ENCODE data around the gene RHOG. TPM values are rescaled to one million over a fixed set of nuclear protein-coding genes. Genes with fewer than 3 reads are reported as not detected.

Gene RHOG
- polyA plus RNA-seq, 1 donor from 2014 or later = not detected

DNA sequence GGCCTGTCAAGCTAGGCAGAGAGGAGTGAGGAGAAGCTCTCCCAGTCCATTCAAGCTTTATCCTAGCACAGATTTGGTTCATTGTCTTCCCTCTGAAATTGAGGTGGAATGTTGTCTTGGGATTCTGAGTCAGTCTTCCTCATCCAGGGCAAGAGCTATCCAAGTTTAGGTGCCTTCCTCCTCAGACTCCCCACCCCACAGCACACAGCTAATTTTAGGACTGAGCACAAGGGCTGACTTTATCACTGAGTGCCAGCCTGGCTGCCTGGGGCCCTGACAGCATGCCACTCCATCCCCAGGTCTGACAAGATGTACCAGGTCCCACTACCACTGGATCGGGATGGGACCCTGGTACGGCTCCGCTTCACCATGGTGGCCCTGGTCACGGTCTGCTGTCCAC lies 29.8 kb downstream of the RHOG start:
- H3K79me2 ChIP-seq (replicated peaks; ENCODE audit: insufficient read depth, low read length) = no peaks in the 10 kb centered on the region
- TF ChIP-seq EP300 (conservative IDR thresholded peaks at IDR 0.05; ENCODE audit: poor library complexity, severe bottlenecking) (no peak), SMC3 (conservative IDR thresholded peaks at IDR 0.05; ENCODE audit: poor library complexity) (no peak), RAD21 (conservative IDR thresholded peaks at IDR 0.05) (no peak), MXI1 (conservative IDR thresholded peaks at IDR 0.05; ENCODE audit: poor library complexity, severe bottlenecking) (no peak), EZH2 (IDR thresholded peaks at IDR 0.05; ENCODE audit: borderline replicate concordance, insufficient read depth, low read length, poor library complexity, severe bottlenecking) (no peak), TAF1 (IDR thresholded peaks at IDR 0.05; ENCODE audit: low read depth) (no peak), POLR2AphosphoS5 (IDR thresholded peaks at IDR 0.05) (no peak)
- TF ChIP-seq, protein P1, sequence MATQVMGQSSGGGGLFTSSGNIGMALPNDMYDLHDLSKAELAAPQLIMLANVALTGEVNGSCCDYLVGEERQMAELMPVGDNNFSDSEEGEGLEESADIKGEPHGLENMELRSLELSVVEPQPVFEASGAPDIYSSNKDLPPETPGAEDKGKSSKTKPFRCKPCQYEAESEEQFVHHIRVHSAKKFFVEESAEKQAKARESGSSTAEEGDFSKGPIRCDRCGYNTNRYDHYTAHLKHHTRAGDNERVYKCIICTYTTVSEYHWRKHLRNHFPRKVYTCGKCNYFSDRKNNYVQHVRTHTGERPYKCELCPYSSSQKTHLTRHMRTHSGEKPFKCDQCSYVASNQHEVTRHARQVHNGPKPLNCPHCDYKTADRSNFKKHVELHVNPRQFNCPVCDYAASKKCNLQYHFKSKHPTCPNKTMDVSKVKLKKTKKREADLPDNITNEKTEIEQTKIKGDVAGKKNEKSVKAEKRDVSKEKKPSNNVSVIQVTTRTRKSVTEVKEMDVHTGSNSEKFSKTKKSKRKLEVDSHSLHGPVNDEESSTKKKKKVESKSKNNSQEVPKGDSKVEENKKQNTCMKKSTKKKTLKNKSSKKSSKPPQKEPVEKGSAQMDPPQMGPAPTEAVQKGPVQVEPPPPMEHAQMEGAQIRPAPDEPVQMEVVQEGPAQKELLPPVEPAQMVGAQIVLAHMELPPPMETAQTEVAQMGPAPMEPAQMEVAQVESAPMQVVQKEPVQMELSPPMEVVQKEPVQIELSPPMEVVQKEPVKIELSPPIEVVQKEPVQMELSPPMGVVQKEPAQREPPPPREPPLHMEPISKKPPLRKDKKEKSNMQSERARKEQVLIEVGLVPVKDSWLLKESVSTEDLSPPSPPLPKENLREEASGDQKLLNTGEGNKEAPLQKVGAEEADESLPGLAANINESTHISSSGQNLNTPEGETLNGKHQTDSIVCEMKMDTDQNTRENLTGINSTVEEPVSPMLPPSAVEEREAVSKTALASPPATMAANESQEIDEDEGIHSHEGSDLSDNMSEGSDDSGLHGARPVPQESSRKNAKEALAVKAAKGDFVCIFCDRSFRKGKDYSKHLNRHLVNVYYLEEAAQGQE (IDR thresholded peaks at IDR 0.05; ENCODE audit: borderline replicate concordance) = no peak
- TF ChIP-seq, protein P2, sequence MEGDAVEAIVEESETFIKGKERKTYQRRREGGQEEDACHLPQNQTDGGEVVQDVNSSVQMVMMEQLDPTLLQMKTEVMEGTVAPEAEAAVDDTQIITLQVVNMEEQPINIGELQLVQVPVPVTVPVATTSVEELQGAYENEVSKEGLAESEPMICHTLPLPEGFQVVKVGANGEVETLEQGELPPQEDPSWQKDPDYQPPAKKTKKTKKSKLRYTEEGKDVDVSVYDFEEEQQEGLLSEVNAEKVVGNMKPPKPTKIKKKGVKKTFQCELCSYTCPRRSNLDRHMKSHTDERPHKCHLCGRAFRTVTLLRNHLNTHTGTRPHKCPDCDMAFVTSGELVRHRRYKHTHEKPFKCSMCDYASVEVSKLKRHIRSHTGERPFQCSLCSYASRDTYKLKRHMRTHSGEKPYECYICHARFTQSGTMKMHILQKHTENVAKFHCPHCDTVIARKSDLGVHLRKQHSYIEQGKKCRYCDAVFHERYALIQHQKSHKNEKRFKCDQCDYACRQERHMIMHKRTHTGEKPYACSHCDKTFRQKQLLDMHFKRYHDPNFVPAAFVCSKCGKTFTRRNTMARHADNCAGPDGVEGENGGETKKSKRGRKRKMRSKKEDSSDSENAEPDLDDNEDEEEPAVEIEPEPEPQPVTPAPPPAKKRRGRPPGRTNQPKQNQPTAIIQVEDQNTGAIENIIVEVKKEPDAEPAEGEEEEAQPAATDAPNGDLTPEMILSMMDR (IDR thresholded peaks at IDR 0.05; ENCODE audit: poor library complexity, severe bottlenecking) = no peak
- H3K4me3 ChIP-seq (ENCODE audit: low read length) = no peak overlapping the region
- no peaks in the 10 kb centered on the region for H3K9me3 ChIP-seq (ENCODE audit: low read length)
- no peak overlapping the region for H3K27ac ChIP-seq (ENCODE audit: low read length)
- no peak overlapping the region for H3K9ac ChIP-seq (ENCODE audit: low read length)
- H3K36me3 ChIP-seq (ENCODE audit: insufficient read depth, low read length) = no peaks in the 10 kb centered on the region
- no peaks in the 10 kb centered on the region for H4K20me1 ChIP-seq (ENCODE audit: insufficient read depth)
- H2AFZ ChIP-seq (ENCODE audit: low read depth, low read length) = no peak overlapping the region
- H3K27me3 ChIP-seq (ENCODE audit: insufficient read depth, low read depth, low read length) = no peaks in the 10 kb centered on the region
- H3K9me2 ChIP-seq (ENCODE audit: insufficient read depth, low read length) = no peaks in the 10 kb centered on the region
- no peaks in the 10 kb centered on the region for H3F3A ChIP-seq (ENCODE audit: insufficient read depth, low read length, poor library complexity, severe bottlenecking)
- H3K4me2 ChIP-seq (ENCODE audit: low read length) = no peak overlapping the region

DNA sequence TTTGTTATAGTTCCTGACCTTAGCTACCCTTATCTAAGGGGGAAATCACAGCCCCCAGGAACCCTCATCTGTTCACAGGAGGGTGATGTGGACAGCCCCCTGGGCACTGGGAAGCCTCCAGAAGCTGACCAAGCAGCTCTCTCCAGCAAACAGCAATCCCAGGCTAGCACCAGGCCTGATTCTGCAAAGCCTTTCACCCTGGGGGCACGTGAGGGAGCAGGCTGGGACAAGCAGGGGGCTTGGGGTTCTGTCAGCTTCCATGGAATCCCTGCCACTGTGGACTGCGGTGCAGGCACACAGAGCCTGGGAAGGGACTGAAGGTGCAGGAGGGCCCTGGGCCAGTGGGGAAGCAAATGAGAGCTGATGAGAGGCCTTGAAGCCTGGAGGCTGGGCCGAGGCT lies 30.3 kb downstream of the RHOG start:
- no peaks in the 10 kb centered on the region for H3F3A ChIP-seq (ENCODE audit: insufficient read depth, low read length, poor library complexity, severe bottlenecking)
- H3K9me3 ChIP-seq (ENCODE audit: low read length) = no peaks in the 10 kb centered on the region
- H3K9me2 ChIP-seq (ENCODE audit: insufficient read depth, low read length) = no peaks in the 10 kb centered on the region
- no peaks in the 10 kb centered on the region for H4K20me1 ChIP-seq (ENCODE audit: insufficient read depth)
- no peak overlapping the region for H3K4me2 ChIP-seq (ENCODE audit: low read length)
- TF ChIP-seq RAD21 (conservative IDR thresholded peaks at IDR 0.05) (no peak), POLR2AphosphoS5 (IDR thresholded peaks at IDR 0.05) (no peak), SMC3 (conservative IDR thresholded peaks at IDR 0.05; ENCODE audit: poor library complexity) (no peak), TAF1 (IDR thresholded peaks at IDR 0.05; ENCODE audit: low read depth) (no peak), EZH2 (IDR thresholded peaks at IDR 0.05; ENCODE audit: borderline replicate concordance, insufficient read depth, low read length, poor library complexity, severe bottlenecking) (no peak), EP300 (conservative IDR thresholded peaks at IDR 0.05; ENCODE audit: poor library complexity, severe bottlenecking) (no peak)
- TF ChIP-seq, protein P2 (IDR thresholded peaks at IDR 0.05; ENCODE audit: poor library complexity, severe bottlenecking) = no peak
- TF ChIP-seq, protein P1 (IDR thresholded peaks at IDR 0.05; ENCODE audit: borderline replicate concordance) = no peak
- no peaks in the 10 kb centered on the region for H3K79me2 ChIP-seq (replicated peaks; ENCODE audit: insufficient read depth, low read length)
- no peaks in the 10 kb centered on the region for H3K36me3 ChIP-seq (ENCODE audit: insufficient read depth, low read length)
- no peak overlapping the region for H2AFZ ChIP-seq (ENCODE audit: low read depth, low read length)
- H3K4me3 ChIP-seq (ENCODE audit: low read length) = no peak overlapping the region
- no peak overlapping the region for H3K27ac ChIP-seq (ENCODE audit: low read length)
- H3K9ac ChIP-seq (ENCODE audit: low read length) = no peak overlapping the region
- no peaks in the 10 kb centered on the region for H3K27me3 ChIP-seq (ENCODE audit: insufficient read depth, low read depth, low read length)
